K562 (cell line): Measurements from ENCODE around the gene ITPR1. TPM values are rescaled to one million over a fixed set of nuclear protein-coding genes. Genes with fewer than 3 reads are reported as not detected.

Experiments
- MEIS2 ChIP-seq: fragments of 450-650 bp; IDR thresholded peaks from 2 replicates; pipeline ENCODE4 v1.6.1; 2014; ENCODE audit warnings: mild to moderate bottlenecking; ENCODE audit not compliant: partially characterized antibody
- POLR2A ChIP-seq: fragments of 450-650 bp; conservative IDR thresholded peaks from 2 replicates; pipeline ENCODE4 v1.6.1; 2016
- RBM25 ChIP-seq: fragments of 200-400 bp; formaldehyde crosslinking; IDR thresholded peaks from 2 replicates; pipeline ENCODE4 v1.6.1; 2018; ENCODE audit warnings: low read length, low read depth, moderate library complexity; ENCODE audit not compliant: severe bottlenecking
- ZNF165 ChIP-seq: fragments of 250-450 bp; sonication (Bioruptor Pico); IDR thresholded peaks from 2 replicates; pipeline ENCODE4 v1.4.0; 2020; ENCODE audit warnings: borderline replicate concordance
- polyA plus RNA-seq, 8 experiments: library from polyadenylated mRNA; depleted of rRNA in 4 of 8; stranded (reverse) in 5 of 8; unstranded in 3 of 8; fragments of >200 nt; fragmentation: Nextera tagmentation in 2 of 8; fragmentation: Illumina TruSeq in 1 of 8; extraction: Ambion mirVana in 2 of 8; extraction: Trizol in 1 of 8; gene quantifications; 2 replicates each; pipeline versions ENCODE4 v1.2.1 to v1.2.3, GENCODE V29; 2011 to 2014; ENCODE audit warnings: inconsistent platforms in 1 of 8, missing spikeins in 1 of 8
- total RNA-seq, 7 experiments: library from RNA; depleted of rRNA in 6 of 7; stranded (reverse); fragments of >200 nt in 6 of 7; fragmentation: Illumina TruSeq in 2 of 7; extraction: Trizol in 2 of 7; gene quantifications; 2 replicates each; pipeline versions ENCODE4 v1.2.1 to v1.2.3, GENCODE V29; 2011 to 2021; ENCODE audit warnings: low replicate concordance in 1 of 7
- TF ChIP-seq, protein P1 (sequence below): fragments of 250-450 bp; sonication (Bioruptor Pico); IDR thresholded peaks from 2 replicates; pipeline ENCODE4 v1.5.0; 2021; ENCODE audit warnings: mild to moderate bottlenecking, borderline replicate concordance
- TF ChIP-seq, protein P2 (sequence below): sonication (generic); formaldehyde crosslinking; IDR thresholded peaks from 2 replicates; pipeline ENCODE4 v1.8.0; 2022; ENCODE audit warnings: mild to moderate bottlenecking, missing genetic modification reagents

ITPR1 gene
- total and polyA plus RNA-seq, 9 of the 15 experiments (the other 6 are each of a cell fraction or from before 2014, with no cell fraction given): 22.4 to 40.0 (median 27.4) TPM

DNA sequence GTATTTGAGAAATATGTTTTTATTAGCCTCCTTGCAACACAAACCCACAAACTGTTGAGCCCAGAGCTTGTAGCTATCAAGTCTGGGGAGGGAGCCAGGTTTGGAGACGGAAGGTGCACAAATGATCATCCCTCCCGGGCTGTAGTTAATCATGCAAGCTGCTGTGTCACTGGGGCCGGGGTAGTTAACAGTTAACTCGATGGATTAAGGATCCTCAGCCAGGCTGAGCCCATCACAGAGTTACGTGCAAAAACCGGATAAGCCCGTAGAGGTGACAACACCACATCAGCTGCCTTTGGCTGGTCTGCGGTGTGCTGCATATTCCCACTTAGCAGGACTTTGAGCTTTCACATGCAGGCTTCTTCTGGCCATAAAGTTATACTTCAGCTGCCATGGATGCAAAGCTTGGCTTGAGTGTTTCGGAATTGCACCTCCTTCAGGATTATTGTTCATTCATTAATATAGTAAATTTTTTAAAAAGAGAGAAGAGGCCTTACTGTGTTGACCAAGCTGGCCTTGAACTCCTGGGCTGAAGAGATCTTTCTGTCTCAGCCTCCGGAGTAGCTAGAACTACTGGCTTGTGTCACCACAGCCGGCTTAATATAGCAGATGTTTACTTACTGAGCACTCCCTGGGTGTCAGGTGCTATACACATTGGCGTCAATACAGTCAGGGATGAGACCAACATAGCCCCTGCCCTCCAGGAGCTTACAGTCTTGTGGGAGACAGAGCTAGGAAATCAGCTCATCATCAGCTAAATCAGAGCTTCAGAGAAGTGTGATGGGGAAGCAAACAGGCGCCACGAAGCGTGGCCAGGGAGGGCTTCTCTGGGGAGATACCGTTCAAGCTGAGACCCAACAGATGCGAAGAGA, 259.3 kb downstream of the ITPR1 start (continued):
- no peak for TF ChIP-seq RBM25
- peak; percentile 61 for TF ChIP-seq MEIS2
- TF ChIP-seq, protein P1, sequence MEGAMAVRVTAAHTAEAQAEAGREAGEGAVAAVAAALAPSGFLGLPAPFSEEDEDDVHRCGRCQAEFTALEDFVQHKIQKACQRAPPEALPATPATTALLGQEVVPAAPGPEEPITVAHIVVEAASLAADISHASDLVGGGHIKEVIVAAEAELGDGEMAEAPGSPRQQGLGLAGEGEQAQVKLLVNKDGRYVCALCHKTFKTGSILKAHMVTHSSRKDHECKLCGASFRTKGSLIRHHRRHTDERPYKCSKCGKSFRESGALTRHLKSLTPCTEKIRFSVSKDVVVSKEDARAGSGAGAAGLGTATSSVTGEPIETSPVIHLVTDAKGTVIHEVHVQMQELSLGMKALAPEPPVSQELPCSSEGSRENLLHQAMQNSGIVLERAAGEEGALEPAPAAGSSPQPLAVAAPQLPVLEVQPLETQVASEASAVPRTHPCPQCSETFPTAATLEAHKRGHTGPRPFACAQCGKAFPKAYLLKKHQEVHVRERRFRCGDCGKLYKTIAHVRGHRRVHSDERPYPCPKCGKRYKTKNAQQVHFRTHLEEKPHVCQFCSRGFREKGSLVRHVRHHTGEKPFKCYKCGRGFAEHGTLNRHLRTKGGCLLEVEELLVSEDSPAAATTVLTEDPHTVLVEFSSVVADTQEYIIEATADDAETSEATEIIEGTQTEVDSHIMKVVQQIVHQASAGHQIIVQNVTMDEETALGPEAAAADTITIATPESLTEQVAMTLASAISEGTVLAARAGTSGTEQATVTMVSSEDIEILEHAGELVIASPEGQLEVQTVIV (CRISPR knock-in tag): no peak
- no peak for TF ChIP-seq ZNF165 (CRISPR knock-in tag)
- TF ChIP-seq POLR2A: no peak
- TF ChIP-seq, protein P2, sequence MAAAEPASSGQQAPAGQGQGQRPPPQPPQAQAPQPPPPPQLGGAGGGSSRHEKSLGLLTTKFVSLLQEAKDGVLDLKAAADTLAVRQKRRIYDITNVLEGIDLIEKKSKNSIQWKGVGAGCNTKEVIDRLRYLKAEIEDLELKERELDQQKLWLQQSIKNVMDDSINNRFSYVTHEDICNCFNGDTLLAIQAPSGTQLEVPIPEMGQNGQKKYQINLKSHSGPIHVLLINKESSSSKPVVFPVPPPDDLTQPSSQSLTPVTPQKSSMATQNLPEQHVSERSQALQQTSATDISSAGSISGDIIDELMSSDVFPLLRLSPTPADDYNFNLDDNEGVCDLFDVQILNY (CRISPR knock-in tag): peak; percentile 32; the same call in 1 of the 2 replicates
